Left renal cortex interstitium (tissue), 4 donors: ENCODE results near the gene RCN2. TPM values are rescaled to one million over a fixed set of nuclear protein-coding genes. Genes with fewer than 3 reads are reported as not detected.
"Not testable (repeated sequence)": the region's sequence is repeated elsewhere in the genome, so short reads cannot be mapped to it uniquely, and the experiment has no call there.

Experiments used
- DNase-seq, 4 donors: peaks; one replicate each; pipeline ENCODE4 v3.0.0-alpha.2; 2013; ENCODE audit warnings: low read depth in 4 of 4, low spot score in 2 of 4, missing footprints in 1 of 4
- polyA plus RNA-seq, 4 donors: library from polyadenylated mRNA; unstranded; fragments of 120-200 nt; gene quantifications; one replicate each; pipeline ENCODE4 v1.2.1, GENCODE V29; 2013; ENCODE audit not compliant: insufficient read length in 4 of 4

The RCN2 gene
- polyA plus RNA-seq, 4 donors = 199 to 244 (median 233) TPM

GRCh38 chr15:76930831-76931396 is 635 bp upstream of the RCN2 start:
- DNase-seq = peak in 1 of 4 donors; percentile 23

- DNase-seq = peak in 2 of 4 donors; percentile 32 to 37
These were observed 802 bp downstream of the RCN2 start for GRCh38 chr15:76932135-76932966.

DNA sequence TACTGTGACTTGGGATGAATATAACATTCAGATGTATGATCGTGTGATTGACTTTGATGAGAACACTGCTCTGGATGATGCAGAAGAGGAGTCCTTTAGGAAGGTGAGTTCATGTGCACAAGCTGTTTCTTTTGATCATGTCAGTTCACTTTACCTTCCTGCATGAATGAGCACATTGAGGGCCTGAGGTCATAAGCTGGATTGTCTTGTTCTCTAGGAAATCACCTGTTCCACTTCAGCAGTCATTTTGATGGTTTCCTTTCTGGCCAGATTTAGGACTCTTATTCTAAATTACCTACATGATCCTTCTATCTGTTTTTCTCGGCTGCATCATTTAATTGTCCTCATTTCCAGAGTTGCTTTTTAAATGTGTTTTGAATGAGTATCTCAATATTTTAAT is 4.1 kb downstream of the RCN2 start:
- no peak for DNase-seq

DNA sequence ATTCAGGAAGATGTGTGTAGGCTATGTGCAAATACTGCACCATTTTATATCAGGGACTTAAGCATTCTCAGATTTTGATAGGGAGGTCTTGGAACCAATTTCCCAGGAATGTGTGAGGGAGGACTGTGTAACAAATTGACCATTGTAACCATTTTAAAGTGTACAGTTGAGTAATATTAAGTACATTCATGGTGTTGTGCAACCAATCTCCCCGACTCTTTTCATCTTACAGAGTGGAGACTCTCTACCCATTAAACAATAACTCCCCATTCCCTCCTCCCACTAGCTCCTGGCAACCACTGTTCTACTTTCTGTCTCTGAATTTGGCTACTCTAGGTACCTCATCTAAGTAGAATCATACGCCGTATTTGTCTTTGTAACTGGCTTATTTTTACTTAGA is 5.1 kb downstream of the RCN2 start:
- DNase-seq = no peak

- no peak for DNase-seq
These were observed 7.2 kb downstream of the RCN2 start for GRCh38 chr15:76938752-76939151.

GRCh38 chr15:76939715-76940114 is 8.2 kb downstream of the RCN2 start:
- no peak for DNase-seq

DNA sequence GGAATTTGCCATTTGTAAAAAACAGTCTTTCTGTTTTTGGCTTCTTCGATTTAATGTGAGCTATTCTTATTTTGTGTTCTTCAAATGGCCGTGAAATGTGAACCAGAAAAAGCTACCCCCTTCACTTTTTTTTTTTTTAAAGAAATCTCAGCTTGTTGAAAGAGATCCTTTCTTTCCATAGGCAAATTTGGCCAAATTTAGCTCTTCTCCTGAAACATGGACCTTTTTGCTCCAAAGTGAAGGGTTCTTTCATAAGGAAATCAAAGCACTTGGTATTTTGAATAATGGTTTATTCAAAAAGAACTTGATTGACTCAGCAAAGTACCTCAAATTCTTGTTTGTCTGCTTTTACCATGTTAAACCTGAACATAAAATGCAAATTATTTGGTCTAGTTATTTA is 10.1 kb downstream of the RCN2 start:
- DNase-seq = no peak

- no peak for DNase-seq
These were observed 10.8 kb downstream of the RCN2 start for GRCh38 chr15:76942331-76942730.

- no peak for DNase-seq
These were observed 14.0 kb downstream of the RCN2 start for GRCh38 chr15:76945494-76946093.

DNA sequence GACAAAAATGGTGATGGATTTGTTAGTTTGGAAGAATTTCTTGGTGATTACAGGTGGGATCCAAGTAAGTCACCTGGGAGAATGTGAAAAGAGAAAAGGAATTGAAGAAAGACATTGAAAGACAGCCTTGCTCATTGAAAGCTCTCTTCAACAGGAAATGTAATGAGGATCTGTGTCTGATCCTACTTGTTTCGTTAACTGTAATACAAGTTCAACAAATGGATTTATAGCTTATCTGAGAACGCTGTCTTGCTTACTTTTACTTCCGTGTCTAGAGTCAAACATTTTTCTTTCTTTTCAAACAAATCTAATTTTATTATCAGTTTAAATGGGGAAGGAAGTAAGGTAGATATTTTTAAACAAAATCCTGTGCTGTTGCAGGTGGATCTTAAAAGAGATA is 15.9 kb downstream of the RCN2 start:
- DNase-seq = no peak

DNA sequence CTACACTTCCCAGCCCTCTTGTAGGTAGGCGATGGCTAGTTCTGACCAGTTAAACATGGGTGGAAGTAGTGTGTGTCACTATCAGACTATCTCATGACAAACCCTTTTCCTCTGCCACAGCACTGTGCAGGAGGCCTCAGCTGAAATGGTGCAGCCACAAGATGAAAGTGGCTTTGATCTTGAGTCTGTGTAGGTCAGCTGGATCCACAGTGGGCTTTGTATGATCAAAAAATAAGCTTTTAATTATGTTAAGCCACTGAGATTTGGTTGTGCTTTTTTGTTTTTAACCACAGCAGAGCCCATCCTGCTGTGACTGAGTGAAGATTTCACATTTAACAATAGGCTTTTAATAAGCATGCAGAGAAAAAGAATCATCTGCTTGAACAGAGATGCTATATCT is 19.7 kb downstream of the RCN2 start:
- no peak for DNase-seq

GRCh38 chr15:76953913-76954312 is 22.4 kb downstream of the RCN2 start:
- DNase-seq = no peak

DNA sequence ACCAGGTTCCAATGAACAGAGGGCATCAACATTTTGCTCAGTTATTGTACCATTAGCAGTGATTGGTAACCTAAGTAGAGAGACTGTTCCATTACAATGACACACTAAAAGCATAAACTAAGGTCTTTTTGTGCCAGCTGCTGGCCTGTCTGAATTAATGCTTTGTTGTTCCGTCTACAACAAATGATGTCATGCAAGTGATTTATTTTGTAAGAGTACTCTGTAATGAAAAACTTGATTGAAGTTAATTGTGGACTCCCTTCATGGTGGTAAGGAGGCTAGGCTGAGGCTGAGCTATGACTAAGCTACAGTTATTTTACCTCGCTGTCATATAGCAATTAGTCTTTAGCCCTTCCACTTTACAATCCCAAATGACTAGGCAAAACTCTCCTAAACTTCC is 23.2 kb downstream of the RCN2 start:
- no peak for DNase-seq

DNA sequence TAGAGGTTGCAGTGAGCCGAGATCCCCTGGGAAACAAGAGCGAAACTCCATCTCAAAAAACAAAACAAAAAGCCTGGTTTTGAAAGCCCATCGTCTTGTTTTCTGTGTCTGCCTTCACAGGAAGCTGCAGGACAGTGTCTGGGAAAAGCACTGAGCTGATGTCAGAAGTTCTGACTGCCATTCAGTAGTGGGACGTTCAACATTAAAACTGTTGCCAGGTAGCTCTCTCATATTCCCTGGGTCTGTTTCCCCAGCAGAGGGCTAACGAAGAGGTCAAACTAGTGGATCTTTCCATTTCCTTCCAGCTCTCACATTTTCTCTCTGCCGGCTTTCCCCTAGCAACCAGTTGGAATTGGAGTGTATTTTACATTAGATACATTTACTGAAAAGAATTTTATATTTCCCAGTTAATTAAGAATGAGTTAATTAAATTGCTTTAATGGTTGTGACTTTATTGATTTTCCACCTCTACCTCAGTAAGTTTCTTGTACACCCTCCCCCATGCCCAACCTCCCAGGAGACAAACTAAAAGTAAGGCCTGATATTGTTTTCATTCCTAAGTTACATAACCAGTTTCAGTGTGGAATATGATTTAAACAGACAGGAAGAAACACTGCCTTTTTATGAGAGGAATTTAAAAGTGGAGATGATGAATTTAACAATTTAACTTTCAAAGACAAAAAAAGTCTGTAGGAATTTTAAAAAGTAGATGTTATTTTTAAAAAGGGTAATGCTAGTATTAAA is 29.9 kb downstream of the RCN2 start:
- no peak for DNase-seq

DNA sequence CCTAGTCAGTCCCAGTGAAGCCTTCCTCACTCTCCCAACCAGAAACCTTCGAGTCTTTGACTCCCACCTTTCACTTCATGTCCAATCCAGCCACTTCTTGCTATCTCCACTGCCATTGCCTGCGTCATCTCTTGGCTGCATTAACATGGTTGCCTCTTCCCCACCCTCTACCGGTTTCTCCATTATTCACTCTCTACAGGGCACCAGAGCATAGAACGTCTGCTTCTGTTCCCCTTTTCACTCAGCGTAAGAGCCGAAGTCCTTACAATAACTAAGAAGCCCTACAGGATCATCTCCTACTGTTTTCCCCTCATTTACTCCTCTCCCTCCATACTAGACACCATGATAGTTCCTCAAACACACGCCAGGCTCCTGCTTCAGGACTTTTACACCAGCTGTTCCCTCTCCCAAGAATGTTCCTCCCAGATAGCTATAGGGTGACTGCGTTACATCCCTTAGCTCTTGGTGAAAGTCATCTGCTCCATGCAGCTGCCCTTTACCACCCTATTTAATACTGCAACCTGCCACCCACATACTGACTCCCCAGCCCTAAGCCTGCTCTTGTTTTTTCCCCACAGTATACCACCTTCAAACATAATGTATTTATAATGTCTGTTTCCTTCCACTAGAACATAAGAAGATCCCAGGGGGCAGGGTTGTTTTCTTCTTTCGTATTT is 30.9 kb downstream of the RCN2 start:
- no peak for DNase-seq

- DNase-seq = no peak
These were observed 32.0 kb downstream of the RCN2 start for GRCh38 chr15:76963596-76963995.

- no peak for DNase-seq
These were observed 32.6 kb downstream of the RCN2 start for GRCh38 chr15:76964157-76964556.

DNA sequence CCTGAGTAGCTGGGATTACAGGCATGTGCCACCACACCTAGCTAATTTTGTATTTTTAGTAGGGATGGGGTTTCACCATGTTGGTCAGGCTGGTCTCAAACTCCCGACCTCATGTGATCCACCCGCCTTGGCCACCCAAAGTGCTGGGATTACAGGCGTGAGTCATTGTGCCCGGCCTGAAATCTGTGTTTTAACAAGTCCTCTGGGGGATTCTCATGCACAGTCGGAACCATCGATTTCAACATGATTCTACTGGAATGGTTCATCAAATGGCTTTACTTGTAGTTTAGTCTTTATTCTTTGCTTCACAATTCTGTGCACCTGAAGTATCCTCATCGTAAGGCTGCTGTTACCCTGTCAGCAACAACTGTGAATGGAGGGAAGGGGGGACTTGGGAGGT is 34.5 kb downstream of the RCN2 start:
- DNase-seq = not testable (repeated sequence)

GRCh38 chr15:76967067-76967466 is 35.5 kb downstream of the RCN2 start:
- DNase-seq = no peak

DNA sequence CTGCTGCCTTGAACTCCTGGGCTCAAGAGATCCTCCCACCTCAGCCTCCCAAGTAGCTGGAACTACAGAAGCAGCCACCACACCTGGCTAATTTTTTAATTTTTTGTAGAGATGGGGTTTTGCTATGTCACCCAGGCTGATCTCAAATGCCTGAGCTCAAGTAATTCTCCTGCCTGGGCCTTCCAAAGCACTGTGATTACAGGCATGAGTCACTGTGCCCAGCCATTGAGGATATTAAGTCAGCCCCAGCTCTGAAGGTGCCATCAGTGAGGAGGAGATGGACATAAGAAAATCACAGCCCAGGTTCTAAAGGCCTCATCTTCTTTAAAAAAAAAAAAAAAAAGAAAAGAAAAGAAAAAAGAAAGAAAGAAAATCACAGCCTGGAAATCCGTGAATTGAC is 36.8 kb downstream of the RCN2 start:
- no peak for DNase-seq
